Stimulated activated CD4-positive, alpha-beta T cell treated with anti-CD3 and anti-CD28 coated beads, Interleukin-15, amount 100 ng/mL, for 48 hours (primary cell): Measurements from ENCODE around the gene REPS2.
"Not testable (repeated sequence)": the region's sequence is repeated elsewhere in the genome, so short reads cannot be mapped to it uniquely, and the experiment has no call there.

Experiments used
- DNase-seq, 2 donors: peaks; one replicate each; pipeline ENCODE4 v3.0.0-alpha.2; 2020; ENCODE audit warnings: low read depth in 2 of 2

REPS2 gene

GRCh38 chrX:16963216-16963615, 16.8 kb downstream of the REPS2 start:
- DNase-seq, result no peak

GRCh38 chrX:16964976-16965375, 18.5 kb downstream of the REPS2 start:
- not testable (repeated sequence) for DNase-seq

GRCh38 chrX:16966752-16967448, 20.4 kb downstream of the REPS2 start:
- DNase-seq, result no peak

GRCh38 chrX:16968753-16969152, 22.3 kb downstream of the REPS2 start:
- not testable (repeated sequence) for DNase-seq

- no peak for DNase-seq
Observed at GRCh38 chrX:16970977-16971376, 24.5 kb downstream of the REPS2 start.

- no peak for DNase-seq
Observed at GRCh38 chrX:16971694-16972093, 25.2 kb downstream of the REPS2 start.

- DNase-seq, result no peak
Observed at GRCh38 chrX:16975233-16975632, 28.8 kb downstream of the REPS2 start.

- no peak for DNase-seq
Observed at GRCh38 chrX:16977771-16978170, 31.3 kb downstream of the REPS2 start.

GRCh38 chrX:16978193-16978984, 31.9 kb downstream of the REPS2 start:
- DNase-seq, result no peak

GRCh38 chrX:16979226-16979625, 32.8 kb downstream of the REPS2 start:
- no peak for DNase-seq

GRCh38 chrX:16981209-16981608, 34.8 kb downstream of the REPS2 start:
- DNase-seq, result no peak

GRCh38 chrX:16981980-16982379, 35.5 kb downstream of the REPS2 start:
- no peak for DNase-seq

- no peak for DNase-seq
Observed at GRCh38 chrX:16983051-16983450, 36.6 kb downstream of the REPS2 start.

- no peak for DNase-seq
Observed at GRCh38 chrX:16985286-16985685, 38.8 kb downstream of the REPS2 start.

GRCh38 chrX:16986169-16986568, 39.7 kb downstream of the REPS2 start:
- DNase-seq, result no peak

GRCh38 chrX:16989750-16990149, 43.3 kb downstream of the REPS2 start:
- DNase-seq, result no peak

GRCh38 chrX:16990839-16991238, 44.4 kb downstream of the REPS2 start:
- no peak for DNase-seq

GRCh38 chrX:16992445-16992844, 46.0 kb downstream of the REPS2 start:
- no peak for DNase-seq

GRCh38 chrX:16992951-16993350, 46.5 kb downstream of the REPS2 start:
- no peak for DNase-seq

GRCh38 chrX:16993791-16994318, 47.4 kb downstream of the REPS2 start:
- DNase-seq, result no peak

- no peak for DNase-seq
Observed at GRCh38 chrX:16994736-16995135, 48.3 kb downstream of the REPS2 start.

- DNase-seq, result no peak
Observed at GRCh38 chrX:16997313-16997712, 50.9 kb downstream of the REPS2 start.

GRCh38 chrX:16999275-16999674, 52.8 kb downstream of the REPS2 start:
- no peak for DNase-seq
